Activated CD8-positive, alpha-beta memory T cell treated with anti-CD3 and anti-CD28 coated beads, Interleukin-2, amount 50 U/mL, for 24 hours (primary cell): ENCODE measurements around the gene CCDC24.

Experiments used
- DNase-seq: peaks from one replicate; pipeline ENCODE4 v3.0.0-alpha.2; 2020; ENCODE audit errors: extremely low read depth

Gene CCDC24

DNA sequence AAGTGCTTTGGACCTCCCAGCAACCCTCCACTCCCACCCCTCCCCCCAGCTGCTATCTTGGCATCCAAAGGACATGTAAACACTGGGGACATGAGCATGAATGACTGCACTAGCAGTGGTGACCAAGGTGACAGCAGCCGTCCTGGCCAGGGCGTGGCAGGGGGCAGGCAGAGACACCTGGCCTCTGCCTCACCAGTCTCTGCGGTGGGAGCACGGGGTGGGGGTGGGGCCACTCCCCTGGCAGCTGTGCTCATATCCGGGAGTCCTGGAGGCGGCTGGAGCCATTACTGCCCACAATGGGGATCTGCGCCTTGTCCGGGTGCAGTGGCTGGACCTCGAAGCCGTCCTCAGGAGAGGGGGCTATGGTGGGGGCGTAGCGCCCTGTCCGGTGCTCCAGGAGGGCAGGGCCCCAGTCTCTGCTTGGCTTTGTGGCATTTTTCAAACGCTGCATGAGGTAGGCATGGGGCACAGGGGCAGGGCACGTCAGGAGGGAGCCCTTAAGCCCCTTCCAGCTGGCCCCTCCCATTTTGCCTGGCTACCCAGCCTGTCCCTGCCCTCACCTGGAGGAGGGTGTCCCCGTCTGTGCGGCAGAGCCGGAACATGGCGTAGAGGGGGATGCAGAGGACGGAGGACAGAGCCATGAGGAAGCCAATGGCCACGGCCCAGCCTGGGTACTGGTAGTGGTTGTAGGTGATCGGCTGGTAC is 6.0 kb downstream of the CCDC24 start:
- DNase-seq, result no peak

DNA sequence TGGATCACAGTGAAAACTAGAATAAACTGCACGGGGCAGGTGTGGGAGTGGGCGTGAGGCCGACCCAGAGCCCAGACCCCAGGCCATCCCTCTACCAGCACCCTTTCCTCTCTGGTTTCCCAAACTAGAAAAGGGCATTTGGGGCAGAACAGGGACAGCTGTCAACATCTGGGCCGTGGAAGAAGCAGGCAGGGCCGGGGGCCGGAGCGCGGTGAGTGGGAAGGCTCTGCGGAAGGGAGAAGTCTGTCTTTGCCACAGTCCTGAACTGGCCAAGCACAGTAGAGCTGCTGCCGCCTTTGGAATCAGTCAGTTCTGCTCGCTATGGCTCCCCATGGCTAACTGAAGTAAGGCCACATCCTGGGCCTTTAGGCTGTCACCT is 6.6 kb downstream of the CCDC24 start:
- no peak for DNase-seq

DNA sequence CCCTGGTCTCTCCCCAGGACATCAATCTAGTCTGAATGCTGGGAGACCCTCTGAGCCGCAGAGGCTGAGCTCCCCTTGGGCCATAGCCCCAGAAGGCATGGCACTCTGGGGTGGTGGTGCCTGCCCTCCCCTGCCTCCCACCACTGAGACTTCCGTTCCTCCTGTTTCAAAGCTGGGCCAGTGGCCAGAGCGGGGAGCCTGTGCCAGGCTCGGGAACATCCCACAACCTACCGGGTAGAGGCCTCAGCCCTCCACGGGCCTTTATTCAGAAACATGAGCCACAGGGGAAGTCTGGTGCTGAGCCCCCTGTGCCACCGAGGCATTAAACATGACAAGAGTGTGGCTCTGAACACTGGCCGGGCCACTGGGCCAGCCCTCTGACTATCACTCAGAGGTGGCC is 8.1 kb downstream of the CCDC24 start:
- DNase-seq, result no peak

DNA sequence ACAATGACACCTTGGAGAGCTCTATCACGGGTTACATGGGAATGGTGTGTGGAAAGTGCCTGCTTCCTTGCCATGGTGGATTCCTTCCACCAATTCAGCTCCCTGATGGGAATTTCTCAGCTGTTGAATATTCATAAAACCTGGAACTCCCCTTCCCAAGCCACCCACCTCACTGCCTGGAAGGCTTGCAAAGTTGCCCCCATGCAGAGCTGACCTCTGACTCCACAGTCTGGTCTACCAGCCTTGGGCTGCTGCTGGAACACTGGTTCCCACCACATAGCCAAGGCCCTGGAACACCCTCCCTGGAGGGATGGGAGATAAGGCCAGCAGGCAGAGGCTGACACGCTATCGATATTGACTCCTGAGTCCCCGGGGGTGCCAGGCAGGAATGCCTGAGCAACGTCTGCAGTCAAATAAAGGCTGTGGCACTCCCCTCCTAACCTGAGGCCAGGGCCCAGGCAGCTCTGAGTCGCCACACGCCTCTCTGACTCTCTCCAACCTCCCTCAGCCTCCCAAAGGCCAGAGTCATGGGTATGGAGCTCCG is 8.8 kb downstream of the CCDC24 start:
- DNase-seq, result no peak

DNA sequence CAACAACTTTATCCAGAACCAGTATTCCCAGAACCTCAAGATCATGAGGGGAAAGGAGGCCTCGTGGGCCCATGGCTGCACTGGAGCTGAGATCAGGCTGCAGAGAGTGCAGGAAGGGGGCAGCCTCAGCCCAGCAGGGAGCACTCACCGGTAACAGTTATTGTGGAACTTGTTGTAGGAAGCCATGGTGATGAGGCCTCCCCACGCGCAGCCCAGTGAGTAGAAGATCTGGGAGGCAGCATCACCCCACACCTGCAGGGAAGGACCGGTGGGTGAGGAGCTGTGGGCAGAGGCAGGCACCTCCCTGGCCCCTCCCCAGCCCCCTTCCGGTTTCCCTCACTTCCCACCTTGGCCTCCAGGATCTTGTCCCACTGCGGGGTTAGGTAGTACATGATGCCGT is 10.8 kb downstream of the CCDC24 start:
- no peak for DNase-seq

DNA sequence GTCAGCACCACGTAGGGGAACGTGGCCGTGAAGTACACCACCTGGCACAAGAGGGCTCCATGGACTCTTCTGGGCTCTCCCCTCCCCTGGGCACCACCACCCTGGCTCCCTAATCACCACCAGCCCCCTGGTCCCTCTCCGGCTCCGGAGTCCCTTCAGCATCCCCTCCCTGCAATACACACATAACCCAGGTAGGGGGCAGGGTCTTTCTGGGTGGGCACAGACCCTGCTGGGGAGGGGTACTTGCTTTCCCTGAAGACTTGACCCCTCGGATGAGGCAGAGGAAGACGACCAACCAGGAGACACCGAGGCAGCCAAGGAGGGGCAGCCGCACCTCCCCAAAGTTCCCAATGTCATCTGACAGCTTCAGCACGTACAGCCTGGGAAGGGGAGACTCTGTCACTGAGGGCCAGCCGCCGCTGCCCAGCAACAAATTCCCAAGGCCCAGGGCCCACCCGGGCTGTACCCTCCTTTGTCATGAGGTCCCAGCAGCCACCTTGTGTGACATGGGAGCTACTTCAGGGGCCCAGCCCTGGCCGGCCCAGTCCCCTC is 11.3 kb downstream of the CCDC24 start:
- no peak for DNase-seq

DNA sequence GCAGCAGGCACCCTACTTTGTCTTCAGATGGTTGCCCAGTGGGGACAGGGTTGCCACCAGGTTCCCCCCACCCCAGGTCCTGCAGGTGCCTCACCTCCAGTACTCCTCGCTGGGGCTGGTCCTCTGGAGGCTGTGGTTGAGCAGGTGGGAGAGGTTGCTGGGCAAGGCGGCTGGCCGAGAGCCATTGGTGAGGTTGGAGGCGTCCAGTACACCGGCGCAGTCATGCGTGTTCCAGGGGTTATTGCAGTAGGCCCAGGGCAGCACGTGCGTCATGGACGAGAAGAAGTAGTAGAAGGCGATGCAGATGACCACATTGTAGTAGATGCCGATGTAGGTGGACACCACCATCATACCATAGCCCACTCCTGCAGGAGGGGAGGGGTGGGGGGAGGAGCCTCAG is 16.9 kb downstream of the CCDC24 start:
- no peak for DNase-seq

DNA sequence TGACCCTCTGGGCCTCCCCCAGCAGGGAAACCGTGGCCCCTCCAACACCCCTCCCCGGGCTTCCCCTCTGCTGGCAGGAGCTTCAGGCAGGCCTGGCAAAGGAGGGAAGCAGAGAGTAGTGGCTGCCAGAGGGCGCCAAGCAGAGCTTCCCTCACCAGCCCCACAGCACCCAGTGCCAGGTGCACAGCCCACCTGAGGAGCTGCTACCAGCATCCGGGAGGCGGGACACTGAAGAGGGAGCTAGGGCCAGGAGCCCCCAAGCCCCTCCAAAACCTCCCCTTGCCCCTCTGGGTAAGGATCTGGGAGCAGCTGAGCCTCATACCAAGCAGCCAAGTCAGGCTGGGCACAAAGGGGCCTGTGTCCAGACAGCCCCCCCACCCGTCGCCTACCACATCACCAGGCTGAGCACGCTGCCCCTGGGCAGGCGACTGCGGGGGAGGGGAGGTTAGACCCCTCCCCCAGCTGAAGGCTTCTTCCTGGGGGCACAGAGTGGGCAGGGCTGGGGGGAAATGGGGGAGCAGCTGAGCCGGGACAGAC is 19.6 kb downstream of the CCDC24 start:
- no peak for DNase-seq

DNA sequence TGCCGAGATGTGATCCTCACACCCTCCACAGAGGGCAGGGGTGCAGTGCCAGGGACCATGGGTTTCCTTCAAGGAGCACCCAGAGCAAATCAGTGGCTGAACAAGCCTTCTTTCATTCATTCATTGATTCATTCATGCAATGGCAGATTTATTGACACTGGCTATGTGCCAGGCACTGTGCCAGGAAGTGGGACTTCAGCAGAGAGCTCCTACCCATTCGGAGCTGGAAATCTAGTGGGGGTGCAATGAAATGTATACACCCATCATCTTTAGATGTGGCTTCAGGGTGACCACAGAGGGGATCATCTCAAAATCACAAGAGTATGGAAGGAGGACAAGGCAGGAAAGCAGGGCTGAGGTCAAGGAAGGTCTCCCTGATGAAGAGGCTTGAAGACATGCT is 21.0 kb downstream of the CCDC24 start:
- DNase-seq, result no peak

DNA sequence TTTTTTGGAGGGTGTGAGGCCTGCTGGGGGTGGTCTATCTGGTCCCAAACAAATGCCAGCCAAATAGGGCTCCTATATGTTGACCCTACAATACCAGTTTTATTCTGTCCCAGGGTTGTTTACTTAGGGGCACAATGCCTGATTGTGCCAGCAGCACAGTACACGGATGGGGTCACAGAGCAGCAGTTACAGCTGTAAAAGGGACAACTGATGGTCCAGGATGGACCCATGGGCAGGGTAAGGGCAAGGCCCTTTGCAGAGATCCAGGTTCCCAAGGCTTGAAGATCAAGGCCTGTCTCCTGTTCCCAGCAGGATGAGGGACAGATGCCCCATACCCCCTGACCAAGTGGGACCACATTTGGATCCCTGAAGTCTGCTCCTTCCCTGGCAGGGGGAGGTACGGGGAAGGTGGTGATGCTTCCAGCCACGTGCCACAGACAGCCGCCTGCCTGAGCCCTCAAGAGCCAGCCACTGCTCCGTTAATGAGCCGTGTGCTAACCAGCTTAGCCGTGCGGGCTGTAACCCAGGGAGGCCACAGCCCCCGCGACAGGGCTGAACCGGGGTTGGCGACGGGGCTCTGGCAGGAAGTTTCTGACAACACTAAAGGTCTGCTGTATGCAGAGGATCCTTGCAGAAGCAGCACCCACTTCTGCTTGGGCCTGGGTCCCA is 21.7 kb downstream of the CCDC24 start:
- no peak for DNase-seq

DNA sequence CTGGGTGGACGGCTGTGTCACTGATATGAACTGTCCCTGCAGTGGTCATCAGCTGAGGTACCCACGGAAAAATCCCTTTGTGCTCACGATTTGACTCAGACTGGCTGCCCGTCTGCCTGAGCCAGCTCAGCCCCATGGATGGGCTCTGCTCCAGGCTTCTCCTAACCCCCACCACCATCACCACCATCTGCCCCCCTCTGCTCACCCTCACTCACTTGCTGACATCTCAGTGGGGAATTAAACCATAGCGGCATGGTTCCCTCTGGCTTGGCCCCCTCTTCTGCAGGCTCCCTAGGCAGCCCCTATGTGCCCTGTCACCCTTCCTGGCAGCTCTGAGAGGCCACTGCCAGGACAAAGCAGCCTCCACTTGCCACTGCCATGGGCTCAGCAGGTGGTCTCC is 22.6 kb downstream of the CCDC24 start:
- no peak for DNase-seq

DNA sequence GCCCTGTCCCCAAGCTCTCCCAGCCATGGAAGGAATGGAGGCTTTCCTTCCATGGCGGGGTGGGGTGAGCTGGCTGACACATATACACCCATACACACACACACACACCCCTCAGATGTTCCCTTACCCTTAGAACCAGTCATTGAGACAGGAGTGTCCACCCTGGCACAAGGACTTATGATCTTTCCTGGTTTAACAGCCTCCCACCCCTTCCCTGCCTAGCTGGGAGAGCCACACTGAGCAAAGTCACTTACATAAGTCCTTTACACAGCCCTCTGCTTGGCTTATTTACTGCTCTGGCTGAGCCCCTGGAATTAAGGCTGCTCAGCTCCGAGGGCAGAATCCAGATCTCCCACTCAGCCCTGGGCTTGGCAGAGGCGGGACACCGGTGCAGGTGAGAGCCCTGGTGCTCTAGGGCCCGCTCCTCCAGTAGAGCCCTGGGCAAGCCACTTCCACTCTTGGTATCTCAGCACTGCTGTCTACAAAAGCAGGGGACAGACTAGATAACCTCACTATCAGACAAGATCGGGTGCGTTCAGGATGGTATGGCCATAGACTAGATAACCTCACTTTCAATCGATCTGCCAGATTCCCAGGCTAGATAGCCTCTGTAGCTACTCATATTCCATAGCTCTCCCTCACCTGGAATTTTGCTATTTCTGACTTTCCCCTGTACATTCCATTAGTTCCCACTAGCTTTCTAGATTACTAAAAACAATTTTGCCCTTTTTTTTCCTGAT is 23.1 kb downstream of the CCDC24 start:
- DNase-seq, result no peak

DNA sequence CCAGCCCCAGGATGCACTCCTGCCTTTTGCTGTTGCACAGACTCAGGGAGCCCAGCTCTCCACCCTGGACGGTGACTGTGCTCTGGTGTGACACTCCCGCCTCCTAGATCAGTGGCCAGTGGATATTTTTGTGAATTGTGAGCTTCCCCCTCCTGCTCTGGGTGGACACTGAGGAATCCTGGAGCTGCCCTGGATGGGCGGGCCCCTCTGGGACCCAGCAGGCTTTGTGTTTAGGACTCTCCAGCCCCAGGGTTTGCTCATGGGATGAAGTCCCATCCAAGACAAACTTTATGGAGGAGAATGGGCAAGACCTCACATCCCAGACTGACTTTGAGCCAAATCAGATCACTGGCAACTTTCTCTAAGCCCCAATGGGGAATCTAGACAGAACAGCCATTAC is 23.8 kb downstream of the CCDC24 start:
- no peak for DNase-seq

DNA sequence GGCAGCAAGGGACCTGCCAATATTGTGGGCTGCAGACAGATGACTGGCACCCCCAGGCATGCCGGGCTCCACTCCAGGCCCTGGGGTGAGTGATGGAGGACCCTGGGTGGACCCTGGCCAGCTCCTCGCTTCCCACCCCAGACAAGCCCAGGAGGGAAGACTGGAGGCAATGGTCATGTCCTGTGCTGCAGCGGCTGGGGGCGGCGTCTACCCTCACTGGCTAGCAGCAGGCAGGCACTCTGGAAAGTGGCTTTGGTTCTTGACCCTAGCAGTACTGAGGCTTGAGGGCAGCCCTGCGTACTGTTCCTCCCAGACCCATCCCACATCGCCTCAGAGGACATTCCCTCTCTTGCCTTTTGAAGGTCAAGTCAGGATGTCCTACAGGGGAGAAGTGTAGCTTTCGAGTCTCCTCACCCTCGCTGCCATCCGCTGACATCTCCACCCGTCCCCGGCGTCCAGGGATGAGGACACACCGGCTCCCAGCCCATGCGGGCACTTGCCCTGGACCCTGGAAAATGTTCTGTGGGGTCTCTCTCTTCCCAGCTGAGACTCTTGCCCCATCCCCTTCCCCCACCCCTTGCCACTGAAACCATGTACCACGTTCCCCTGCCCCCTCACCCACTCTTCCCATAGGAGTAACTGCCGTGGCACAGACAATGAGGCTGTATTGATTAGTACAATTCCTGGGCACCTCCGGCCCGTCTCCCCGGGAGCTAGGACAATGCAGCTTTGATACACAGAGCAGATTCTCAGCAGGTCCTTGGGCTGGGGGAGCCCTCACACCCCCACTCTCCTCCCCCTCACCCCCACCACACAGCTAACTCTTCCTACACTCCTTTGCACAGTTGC is 24.9 kb downstream of the CCDC24 start:
- DNase-seq, result no peak

DNA sequence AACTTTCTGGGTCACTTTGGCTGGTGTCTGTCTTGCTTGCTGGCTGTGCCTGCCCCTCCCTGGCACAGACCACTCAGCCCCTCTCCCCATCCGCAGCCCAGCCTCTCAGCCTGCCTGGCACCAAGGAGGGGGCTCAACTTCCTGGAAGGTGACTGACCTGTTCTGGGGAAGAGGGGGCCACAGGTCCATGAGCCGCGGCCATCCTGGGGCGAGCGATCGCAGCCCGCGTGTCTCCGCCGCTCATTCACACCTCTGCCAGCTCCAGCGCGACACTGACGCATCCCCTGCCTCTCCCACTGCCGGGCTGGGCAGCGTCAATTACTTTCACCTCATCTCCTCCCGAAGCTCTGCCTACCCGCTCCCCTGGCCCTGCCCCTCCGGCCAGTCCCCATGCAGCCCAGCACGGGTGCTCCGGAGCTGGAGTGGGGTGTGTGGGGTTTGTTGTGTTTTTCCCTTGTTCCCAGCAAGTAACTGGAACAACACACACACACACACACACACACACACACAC is 25.5 kb downstream of the CCDC24 start:
- no peak for DNase-seq

DNA sequence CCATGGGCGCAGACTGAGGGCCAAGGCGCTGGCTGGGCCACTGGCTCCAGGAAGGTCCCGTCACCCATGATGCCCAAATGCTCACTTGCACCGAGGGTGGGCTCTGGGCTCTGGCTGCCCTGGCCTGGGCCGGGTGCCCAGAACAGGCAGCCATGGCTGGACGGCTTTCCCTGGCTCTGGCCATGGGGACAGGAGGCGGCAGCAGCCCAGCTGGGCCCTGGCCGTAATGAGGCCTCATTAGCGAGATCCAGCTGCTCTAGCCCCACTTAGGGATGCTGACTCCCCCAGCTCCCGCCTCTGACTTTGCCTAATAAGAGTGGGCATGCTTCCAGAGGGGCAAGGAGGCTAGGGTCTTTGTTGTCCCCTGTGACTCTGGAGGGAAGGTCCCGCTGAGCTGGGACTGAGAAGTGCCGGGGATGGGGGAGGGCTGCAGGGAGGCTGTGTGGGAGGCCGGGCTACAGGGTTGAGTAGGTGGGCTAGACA is 28.1 kb downstream of the CCDC24 start:
- DNase-seq, result no peak

DNA sequence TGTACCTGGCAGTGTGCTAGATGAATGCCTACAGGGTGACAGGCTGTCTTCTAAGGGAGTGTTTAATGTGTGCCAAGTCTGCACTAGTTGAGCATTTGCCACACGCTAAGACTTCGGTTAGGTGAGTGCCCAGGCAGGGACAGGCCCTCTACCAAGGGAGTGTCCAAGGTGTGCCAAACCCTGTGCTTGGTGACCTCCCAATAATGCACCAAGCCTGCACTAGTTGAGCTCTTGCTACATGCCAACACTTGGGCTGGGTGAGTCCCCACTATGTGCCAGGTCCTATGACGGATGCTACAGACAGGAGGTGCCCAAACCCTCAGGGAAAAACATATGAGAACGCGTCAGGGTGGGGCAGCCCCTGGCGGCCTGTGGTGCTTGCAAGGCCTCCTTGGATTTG is 29.1 kb downstream of the CCDC24 start:
- no peak for DNase-seq

DNA sequence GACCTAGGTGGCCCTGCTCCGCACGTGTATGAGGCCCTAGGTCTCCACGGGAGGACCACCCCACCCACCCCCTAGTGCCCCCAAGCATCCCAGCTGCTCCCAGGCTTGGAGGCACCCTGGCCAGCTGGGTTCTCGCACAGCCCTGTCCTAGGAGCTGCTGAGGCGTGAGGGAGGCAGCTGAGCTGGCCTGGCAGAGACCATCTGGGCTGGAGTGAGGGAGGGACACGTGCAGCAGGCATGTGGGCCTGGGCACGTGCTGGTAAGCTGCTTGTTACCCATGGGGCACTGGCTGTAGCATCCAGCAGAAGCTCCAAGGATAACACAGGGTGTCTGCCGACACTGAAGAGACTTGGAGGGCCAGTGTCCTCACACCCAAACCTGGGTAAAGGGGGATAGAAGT is 29.8 kb downstream of the CCDC24 start:
- DNase-seq, result no peak

DNA sequence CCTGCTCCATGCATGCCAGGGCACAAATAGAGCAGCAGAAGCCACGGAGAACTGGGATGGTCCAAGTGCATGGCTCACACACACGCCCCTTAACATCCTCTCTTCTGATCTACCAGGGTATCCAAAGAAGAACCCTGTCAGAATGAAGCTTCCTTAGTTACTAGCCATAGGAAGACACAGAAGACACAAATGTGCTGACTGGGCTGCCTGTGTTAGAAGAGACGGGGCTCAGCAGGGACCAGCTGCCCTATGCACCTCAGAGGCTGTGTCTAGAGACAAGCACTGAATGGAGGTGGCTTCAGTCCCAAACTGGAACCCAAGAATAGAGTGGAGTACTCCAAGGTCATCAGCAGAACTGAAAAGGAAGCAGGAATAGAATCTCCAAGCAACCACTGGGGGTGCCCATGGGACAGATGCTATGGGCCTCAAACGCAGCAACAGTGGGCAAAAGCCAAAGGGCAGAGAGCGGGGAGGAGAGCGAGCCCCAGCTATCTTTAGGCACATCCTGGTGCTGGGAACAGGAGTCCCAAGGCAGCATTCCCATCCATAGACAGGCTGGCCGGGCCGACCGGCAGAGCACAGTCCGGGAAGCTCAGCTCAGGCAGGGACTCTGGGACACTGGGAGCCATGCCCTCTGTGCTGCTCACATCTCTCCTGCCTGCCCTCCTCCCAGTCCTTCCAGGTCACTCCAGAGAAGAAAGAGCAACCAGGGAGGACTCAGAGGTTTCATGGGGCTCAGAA is 30.4 kb downstream of the CCDC24 start:
- no peak for DNase-seq
